GM12878 (cell line): Measurements from ENCODE around the gene COL9A3. TPM values are rescaled to one million over a fixed set of nuclear protein-coding genes. Genes with fewer than 3 reads are reported as not detected.

Experiments used
- ATAC-seq: fragments of 200-7000 bp; cut with Tn5 transposase; 3 replicates; pipeline ENCODE4 v1.9.1; 2020; ENCODE audit warnings: mild to moderate bottlenecking, moderate library complexity
- BruUV-seq: library from RNA; stranded (reverse); fragments of 400-500 nt; replicated peaks from 2 replicates; lab custom pipeline; 2021; lab: Mats Ljungman, UMichigan
- CTCF ChIA-PET: fragments of 300-600 bp; sonication (Branson Sonifier 250); formaldehyde crosslinking; extraction: SDS; loops from one replicate; lab custom pipeline; 2021; ENCODE audit warnings: inconsistent platforms; lab: Yijun Ruan, JAX
- POLR2A ChIA-PET: fragments of 350-600 bp; formaldehyde crosslinking; extraction: SDS; loops from one replicate; lab custom pipeline; 2021; ENCODE audit warnings: inconsistent platforms; lab: Charles Lee
- RAD21 ChIA-PET: fragments of 300-600 bp; sonication (Branson Sonifier 250); formaldehyde crosslinking; loops from one replicate; lab custom pipeline; 2023; ENCODE audit warnings: antibody characterized with exemption; ENCODE audit not compliant: unreplicated experiment; lab: Charles Lee
- SMC1A ChIA-PET: fragments of 300-600 bp; sonication (Branson Sonifier 250); formaldehyde crosslinking; loops from one replicate; lab custom pipeline; 2023; ENCODE audit not compliant: unreplicated experiment, uncharacterized antibody; lab: Charles Lee
- DNase-seq: peaks from one replicate; pipeline ENCODE4 v3.0.0-alpha.2; 2011; ENCODE audit warnings: low read depth, low spot score
- FAIRE-seq: peaks from 3 replicates; lab custom pipeline; 2011; peaks lifted over from hg19 to GRCh38; lab: Jason Lieb, UNC
- H2AFZ ChIP-seq: 2 replicates; pipeline ENCODE4 v1.6.0; 2011; ENCODE audit warnings: low read depth, low read length, control low read depth; ENCODE audit not compliant: control insufficient read depth
- H3K27ac ChIP-seq: 2 replicates; pipeline ENCODE4 v1.5.1; 2011; ENCODE audit warnings: control low read depth; ENCODE audit not compliant: control insufficient read depth, insufficient read depth
- H3K27me3 ChIP-seq, 2 experiments: replicated peaks in 1 of 2; 2 replicates each; pipeline versions ENCODE4 v1.6.0 to v1.6.1; 2011; ENCODE audit warnings: low read length in 1 of 2; ENCODE audit not compliant: control insufficient read depth in 2 of 2, insufficient read depth in 2 of 2
- H3K36me3 ChIP-seq, 2 experiments: 2 replicates each; pipeline ENCODE4 v1.5.1; 2011; ENCODE audit warnings: low read length in 1 of 2; ENCODE audit not compliant: control insufficient read depth in 2 of 2, insufficient read depth in 2 of 2
- H3K4me1 ChIP-seq: 2 replicates; pipeline ENCODE4 v1.6.1; 2011; ENCODE audit warnings: mild to moderate bottlenecking, low read length, moderate library complexity, mixed read lengths; ENCODE audit not compliant: control insufficient read depth, insufficient read depth
- H3K4me2 ChIP-seq: 2 replicates; pipeline ENCODE4 v1.6.0; 2011; ENCODE audit warnings: control low read depth; ENCODE audit not compliant: control insufficient read depth, insufficient read depth
- H3K4me3 ChIP-seq: fragments of 200-600 bp; sonication (generic); 2 replicates; pipeline ENCODE4 v1.5.1; 2016
- H3K79me2 ChIP-seq: 2 replicates; pipeline ENCODE4 v1.6.0; 2011; ENCODE audit warnings: low read length; ENCODE audit not compliant: control insufficient read depth, insufficient read depth
- H3K9ac ChIP-seq: 2 replicates; pipeline ENCODE4 v1.8.0; 2011; ENCODE audit warnings: low read length, control low read depth, mixed read lengths; ENCODE audit not compliant: control insufficient read depth, insufficient read depth
- H3K9me3 ChIP-seq: replicated peaks from 3 replicates; pipeline ENCODE4 v1.5.1; 2011; ENCODE audit warnings: mild to moderate bottlenecking, low read length; ENCODE audit not compliant: control insufficient read depth, insufficient read depth
- H4K20me1 ChIP-seq: 2 replicates; pipeline ENCODE4 v1.6.0; 2011; ENCODE audit not compliant: control insufficient read depth, insufficient read depth
- EGR1 ChIP-seq, 2 experiments: IDR thresholded peaks; 1 replicate in 1 of 2; 2 replicates in 1 of 2; pipeline ENCODE4 v1.6.1; 2011 to 2012; ENCODE audit warnings: low read depth in 2 of 2, low read length in 2 of 2, borderline replicate concordance in 1 of 2, mild to moderate bottlenecking in 1 of 2, moderate library complexity in 1 of 2
- HDAC2 ChIP-seq: fragments of 200-600 bp; sonication (generic); IDR thresholded peaks from 2 replicates; pipeline ENCODE4 v1.6.1; 2017
- MEF2B ChIP-seq: fragments of 450-650 bp; IDR thresholded peaks from 2 replicates; pipeline ENCODE4 v1.6.1; 2018; ENCODE audit warnings: mild to moderate bottlenecking, moderate library complexity; ENCODE audit not compliant: partially characterized antibody, poor library complexity, severe bottlenecking
- POLR2A ChIP-seq: IDR thresholded peaks from 2 replicates; pipeline ENCODE4 v1.6.1; 2011; ENCODE audit warnings: low read depth, mild to moderate bottlenecking, low read length
- WGBS: methylation state at CpG from one replicate; pipeline ENCODE4 v1.1.6; 2016; ENCODE audit warnings: low lambda C conversion rate; ENCODE audit not compliant: insufficient replicate concordance, insufficient coverage; ENCODE audit errors: missing lambda C conversion rate; 5-methylcytosine and 5-hydroxymethylcytosine counted together
- in situ Hi-C: fragments of 300-500 bp; cut with MboI; formaldehyde crosslinking; loops from 9 replicates; pipeline ENCODE4 v1.14.3; 2018; ENCODE audit warnings: mixed read lengths
- intact Hi-C: fragments of 100-400 bp; cut with micrococcal nuclease; formaldehyde crosslinking; loops from one replicate; pipeline ENCODE4 v1.14.2; 2022; ENCODE audit not compliant: unreplicated experiment
- polyA plus RNA-seq, 11 experiments: library from polyadenylated mRNA; depleted of rRNA in 4 of 11; unstranded in 6 of 11; stranded (reverse) in 5 of 11; fragments of >200 nt; fragmentation: Nextera tagmentation in 4 of 11; fragmentation: Illumina TruSeq in 1 of 11; extraction: Ambion mirVana in 4 of 11; extraction: Trizol in 1 of 11; gene quantifications; 1 replicate in 1 of 11; 2 replicates in 10 of 11; pipeline versions ENCODE4 v1.2.1 to v1.2.3, GENCODE V29; 2011 to 2016; ENCODE audit warnings: inconsistent platforms in 2 of 11, missing spikeins in 2 of 11, low read depth in 1 of 11
- total RNA-seq, 4 experiments: library from RNA; depleted of rRNA in 3 of 4; stranded (reverse); fragments of >200 nt in 3 of 4; fragmentation: Illumina TruSeq in 1 of 4; extraction: Trizol in 1 of 4; gene quantifications; 2 replicates each; pipeline versions ENCODE4 v1.2.1 to v1.2.3, GENCODE V29; 2013 to 2021

Gene COL9A3
- total and polyA plus RNA-seq, 10 of the 15 experiments (the other 5 are each of a cell fraction or from before 2014, with no cell fraction given): 0.09 to 1.7 (median 0.63) TPM; not detected in 1

DNA sequence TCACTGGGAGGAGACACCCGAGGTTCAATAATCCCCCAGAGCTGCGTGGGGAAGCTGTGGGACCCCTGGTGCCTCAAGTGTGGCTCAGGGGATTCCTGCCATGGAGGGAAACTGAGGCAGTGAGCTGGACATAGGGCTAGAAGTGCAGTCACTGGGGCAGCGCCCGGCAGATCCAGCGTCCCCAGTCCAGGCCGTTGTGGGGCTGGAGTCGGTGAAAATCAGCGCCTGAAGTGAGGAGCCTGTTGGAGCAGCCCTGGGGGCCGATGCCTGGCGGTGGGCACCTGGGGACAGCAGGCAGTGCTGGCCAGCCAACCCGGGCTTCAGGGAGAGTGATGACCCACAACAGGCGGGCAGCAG, 2.2 kb upstream of the COL9A3 start:
- no peak overlapping the region for H2AFZ ChIP-seq
- WGBS: 80% methylated on average over 10 of the region's 12 CpGs
- POLR2A ChIA-PET: no interaction called here
- CTCF ChIA-PET: interaction anchor here (0.7 kb wide), 1 partner anchor 314 kb away, joined by 3 read pairs; no protein-coding TSS in a partner anchor
- SMC1A ChIA-PET: no interaction called here
- TF ChIP-seq POLR2A (peak; percentile 58), MEF2B (no peak)
- H3K4me3 ChIP-seq: no peak overlapping the region
- no peaks in the 10 kb centered on the region for H4K20me1 ChIP-seq
- intact Hi-C loops: no loop called here
- no peak overlapping the region for H3K27ac ChIP-seq
- FAIRE-seq: no peak
- H3K27me3 ChIP-seq: peaks cover 5 to 8% of the 10 kb centered on the region in 2 experiments; a peak in 3 of 4 replicates
- no peak for DNase-seq
- H3K36me3 ChIP-seq: peaks cover 0 to 24% of the 10 kb centered on the region in 2 experiments; a peak in 3 of 4 replicates
- H3K4me2 ChIP-seq: no peak overlapping the region
- BruUV-seq: no TSS peak
- no peaks in the 10 kb centered on the region for H3K79me2 ChIP-seq
- H3K9me3 ChIP-seq: no peaks in the 10 kb centered on the region
- H3K9ac ChIP-seq: no peak overlapping the region
- in situ Hi-C loops: no loop called here
- ATAC-seq: no peak
- RAD21 ChIA-PET: no interaction called here
- no peaks in the 10 kb centered on the region for H3K4me1 ChIP-seq

DNA sequence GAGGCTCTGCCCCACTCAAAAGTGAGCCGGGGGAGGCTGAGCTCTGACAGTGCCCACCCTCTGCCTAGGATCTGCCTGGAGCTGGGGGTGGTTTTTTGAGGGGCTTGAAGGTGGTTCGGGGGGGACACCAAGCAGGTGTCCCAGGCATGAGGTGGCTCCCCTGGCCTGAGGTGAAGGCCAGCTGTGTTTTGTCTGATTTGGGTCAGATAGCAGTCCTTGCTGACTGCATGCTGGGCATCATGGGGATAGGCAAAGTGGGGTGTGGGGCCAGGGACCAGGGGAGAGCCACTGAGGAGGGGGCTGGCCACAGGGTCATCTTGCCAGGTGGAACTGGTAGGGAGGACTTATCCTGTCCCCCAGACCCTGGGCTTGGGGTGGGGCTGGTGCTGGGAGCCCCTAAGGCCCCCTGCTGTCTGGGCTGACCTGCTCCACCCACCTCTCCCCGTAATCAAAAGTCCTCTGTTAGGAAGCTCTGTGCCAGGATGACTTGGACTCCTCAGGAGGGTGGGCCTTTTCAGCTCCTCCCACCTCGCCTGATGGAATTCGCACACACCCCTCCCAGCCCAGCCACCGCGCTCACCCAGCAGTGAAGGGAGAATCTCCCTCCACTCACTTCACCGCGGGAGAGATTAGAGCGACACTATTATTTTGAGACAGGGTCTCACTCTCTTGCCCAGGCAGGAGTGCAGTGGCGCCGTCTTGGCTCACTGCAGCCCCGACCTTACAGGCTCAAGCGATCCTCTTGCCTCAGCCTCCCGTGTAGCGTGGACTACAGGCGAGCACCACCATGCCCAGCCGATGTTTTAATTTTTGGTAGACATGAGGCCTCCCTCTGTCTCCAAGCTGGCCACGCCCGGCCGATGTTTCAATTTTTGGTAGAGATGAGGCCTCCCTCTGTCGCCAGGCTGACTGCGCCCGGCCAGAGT, 1.5 kb upstream of the COL9A3 start:
- no peak for TF ChIP-seq EGR1 (IDR thresholded peaks at IDR 0.05; ENCODE audit: borderline replicate concordance in 1 of 2, low read depth in 2 of 2, low read length in 2 of 2)
- peak; percentile 49 for TF ChIP-seq POLR2A
- no peak for TF ChIP-seq HDAC2
- TF ChIP-seq, all 136 proteins: peak for 1
- intact Hi-C loops: no loop called here
- Histone ChIP-seq H4K20me1 (no peaks in the 10 kb centered on the region), H2AFZ (no peak overlapping the region), H3K9me3 (no peaks in the 10 kb centered on the region), H3K79me2 (no peaks in the 10 kb centered on the region), H3K9ac (no peak overlapping the region), H3K27ac (no peak overlapping the region), H3K36me3 (peaks cover 0 to 19% of the 10 kb centered on the region in 2 experiments; a peak in 3 of 4 replicates), H3K4me3 (no peak overlapping the region), H3K4me2 (no peak overlapping the region), H3K27me3 (peaks cover 6 to 8% of the 10 kb centered on the region in 2 experiments; a peak in 3 of 4 replicates), H3K4me1 (no peaks in the 10 kb centered on the region)
- peak; percentile 12; the same call in 2 of the 3 replicates for ATAC-seq
- FAIRE-seq: no peak
- DNase-seq: no peak
- POLR2A ChIA-PET: interaction anchor here (1.5 kb wide), 1 partner anchor 19 kb away, joined by 4 read pairs; the partner anchor contains the start of gene MRGBP
- 48% methylated on average over 24 of the region's 24 CpGs for WGBS
- no TSS peak for BruUV-seq
- SMC1A ChIA-PET: no interaction called here
- CTCF ChIA-PET: interaction anchor here (0.7 kb wide), 1 partner anchor 314 kb away, joined by 3 read pairs; no protein-coding TSS in a partner anchor
- RAD21 ChIA-PET: no interaction called here
- in situ Hi-C loops: no loop called here
